GM18511 (cell line): ENCODE measurements around the gene ATP1B3.
"Not testable (repeated sequence)": the region's sequence is repeated elsewhere in the genome, so short reads cannot be mapped to it uniquely, and the experiment has no call there.

Source experiments
- ATAC-seq: cut with Tn5 transposase; IDR thresholded peaks from one replicate; pipeline ENCODE4 v1.9.1; 2021; ENCODE audit warnings: mild to moderate bottlenecking, moderate library complexity; ENCODE audit not compliant: unreplicated experiment

Gene ATP1B3

DNA sequence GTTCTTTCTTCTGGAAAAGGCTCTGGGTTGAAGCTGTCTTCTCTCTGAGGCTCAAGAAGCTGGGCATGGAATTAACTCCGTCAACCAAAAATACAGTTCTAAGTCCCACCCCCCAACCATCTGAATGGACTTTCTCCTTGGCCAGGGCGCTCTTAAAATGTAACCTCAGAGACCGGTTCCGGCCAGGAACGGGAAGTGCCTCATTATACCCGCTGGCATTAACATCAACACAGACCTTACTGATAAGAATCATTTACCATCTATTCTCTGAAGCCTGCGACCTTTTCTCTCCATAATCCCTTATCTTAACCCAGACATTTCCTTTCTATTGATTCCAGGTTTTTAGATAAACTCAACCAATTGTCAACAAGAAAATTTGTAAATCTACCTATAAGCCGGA lies 64.7 kb downstream of the ATP1B3 start:
- no peak for ATAC-seq

DNA sequence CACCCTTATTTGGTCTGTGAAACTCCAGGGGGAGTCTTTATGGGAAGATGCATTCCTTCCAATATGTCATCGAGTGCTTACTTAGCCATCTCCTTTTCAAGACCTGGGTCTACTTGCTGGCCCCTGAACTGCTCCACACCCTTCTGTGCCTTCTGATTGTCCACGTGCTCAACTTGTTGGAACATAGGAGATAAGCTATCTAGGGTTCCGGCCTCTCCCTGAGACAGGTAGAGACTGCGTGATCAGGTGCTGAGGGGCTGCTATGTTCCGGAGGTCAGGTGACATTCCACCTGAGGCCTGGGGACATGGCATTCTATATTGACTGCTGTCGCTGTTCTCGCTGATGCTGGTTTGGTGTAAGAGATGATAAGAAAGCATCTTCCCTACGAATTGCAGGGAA lies 65.6 kb downstream of the ATP1B3 start:
- no peak for ATAC-seq

DNA sequence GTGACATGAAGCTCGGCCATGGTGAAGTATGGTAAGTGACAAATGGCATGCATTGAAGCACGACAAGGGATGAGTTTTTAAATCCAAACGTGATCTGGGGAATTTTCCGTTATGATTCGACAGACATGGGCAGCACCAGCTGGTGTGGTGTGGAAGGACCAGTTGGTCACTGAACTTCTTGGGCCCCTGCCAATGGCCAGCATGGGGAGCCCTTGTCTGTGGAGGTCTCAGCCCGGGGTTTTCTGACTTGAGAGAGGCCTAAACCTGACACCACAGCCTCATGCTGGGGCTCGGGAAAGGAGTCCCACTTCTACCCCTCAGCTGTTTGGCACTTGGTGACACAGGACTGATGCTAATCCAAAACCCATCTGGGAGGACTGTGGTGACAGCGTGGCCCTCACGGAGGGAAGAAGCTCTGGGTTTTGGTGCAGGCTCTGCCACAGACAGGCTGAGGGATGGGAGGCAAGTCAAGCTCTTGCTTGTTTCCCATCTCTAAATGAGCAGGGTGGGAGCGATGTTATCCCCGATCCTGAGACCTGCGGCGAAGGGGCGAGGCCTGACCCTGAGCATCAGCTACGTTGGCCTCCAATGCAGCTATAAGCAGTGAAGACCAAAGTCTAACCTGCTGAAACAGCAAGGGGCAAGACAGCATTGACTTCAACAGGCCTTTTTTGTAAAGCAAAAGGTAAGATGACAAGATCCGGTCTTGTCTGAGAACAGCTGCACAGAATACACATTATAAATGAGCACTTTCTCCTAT lies 69.5 kb downstream of the ATP1B3 start:
- ATAC-seq: no peak

DNA sequence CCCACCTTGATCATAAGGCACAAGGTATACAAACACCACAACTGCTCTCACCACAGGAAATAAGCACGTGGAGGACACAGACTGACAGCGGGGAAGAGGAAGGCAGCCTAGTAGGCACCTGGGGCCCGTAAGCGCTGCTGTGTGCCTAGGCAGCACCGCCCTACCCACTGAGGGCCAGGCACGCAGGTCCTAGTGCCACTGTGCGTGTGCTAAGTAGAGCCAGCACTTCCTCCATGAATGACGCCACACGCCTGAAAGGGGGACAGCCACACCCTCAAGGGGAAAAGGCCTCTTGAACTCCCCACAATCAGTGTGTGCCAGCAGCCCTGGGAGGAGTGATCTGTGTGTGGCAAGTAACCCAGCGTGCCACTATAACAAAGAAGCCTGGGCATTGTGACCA lies 73.0 kb downstream of the ATP1B3 start:
- no peak for ATAC-seq

DNA sequence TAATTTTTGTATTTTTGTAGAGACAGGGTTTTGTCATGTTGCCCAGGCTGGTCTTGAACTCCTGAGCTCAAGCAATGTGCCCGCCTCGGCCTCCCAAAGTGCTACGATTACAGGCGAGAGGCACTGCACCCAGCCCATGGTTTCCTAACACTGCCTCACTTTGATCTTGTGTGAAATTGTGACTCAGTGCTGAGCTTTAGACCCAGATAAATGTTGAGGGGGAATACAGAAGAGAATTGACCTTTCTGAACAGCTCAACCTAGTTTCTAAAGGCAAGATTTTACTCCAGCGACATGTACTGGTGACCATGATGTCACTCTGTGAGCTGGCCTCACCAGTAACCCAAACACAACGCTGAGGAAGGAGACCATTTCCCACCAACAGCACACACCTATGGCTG lies 73.5 kb downstream of the ATP1B3 start:
- ATAC-seq: no peak

DNA sequence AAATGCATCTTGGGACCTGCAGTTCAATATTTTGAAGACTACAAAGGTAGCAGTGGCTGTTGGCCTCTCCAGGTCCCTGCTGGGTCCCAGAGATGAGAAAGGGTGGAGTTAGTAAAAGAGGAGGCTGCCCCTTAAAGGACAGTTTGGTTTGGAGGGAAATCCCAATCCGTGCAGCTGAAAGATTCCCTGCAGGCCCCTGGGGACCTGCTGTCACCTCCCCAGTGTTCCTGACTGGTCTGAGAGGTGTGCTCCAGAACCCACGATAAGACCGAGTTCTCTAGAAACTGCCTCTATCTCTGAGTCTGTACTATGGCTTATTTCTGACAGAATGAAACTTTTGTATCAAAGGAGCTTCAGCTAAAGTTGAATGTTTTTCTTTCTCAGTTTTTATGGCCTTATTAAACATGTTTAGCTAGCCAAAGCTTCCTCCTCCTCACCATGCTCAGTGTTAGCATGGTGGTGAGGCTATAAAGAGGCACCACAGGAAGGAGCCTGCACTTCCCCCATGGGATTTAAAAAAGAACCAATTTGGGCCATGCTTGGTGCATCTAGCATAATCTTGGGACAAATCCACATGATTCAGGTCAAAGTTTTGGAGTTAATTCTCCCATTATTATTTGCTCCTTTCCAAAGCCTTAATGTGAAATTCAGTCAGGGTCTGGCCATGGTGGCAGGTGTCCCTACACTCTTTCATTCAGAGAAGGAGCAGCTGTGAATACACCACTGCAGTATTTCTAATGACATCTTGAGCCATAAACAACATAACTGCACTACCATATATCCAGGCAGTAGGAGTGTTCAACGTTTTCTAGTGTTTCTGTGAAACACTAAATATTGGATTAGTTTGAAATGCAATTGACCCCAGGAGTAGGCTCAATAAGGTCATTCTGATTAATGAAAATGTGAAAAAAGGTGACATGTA lies 74.4 kb downstream of the ATP1B3 start:
- no peak for ATAC-seq

DNA sequence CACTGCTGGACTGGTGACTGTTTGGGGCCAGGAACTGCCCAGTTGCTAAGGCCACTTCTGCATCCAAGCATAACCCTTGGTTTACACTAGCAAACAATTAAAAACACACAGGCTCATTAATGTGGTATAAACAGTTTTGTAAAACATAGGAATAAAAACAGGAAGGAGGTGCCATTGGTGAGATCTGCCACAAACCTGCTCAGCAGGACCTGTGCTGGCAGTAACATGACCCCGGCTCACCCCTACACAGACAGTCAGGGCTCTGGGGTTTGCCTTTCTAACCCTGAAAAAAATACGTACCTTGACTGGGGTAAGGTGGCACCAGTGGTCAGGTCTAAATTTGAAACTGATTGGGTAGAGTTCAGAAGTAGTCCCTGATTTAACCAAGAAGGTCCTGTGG lies 76.2 kb downstream of the ATP1B3 start:
- ATAC-seq: no peak

DNA sequence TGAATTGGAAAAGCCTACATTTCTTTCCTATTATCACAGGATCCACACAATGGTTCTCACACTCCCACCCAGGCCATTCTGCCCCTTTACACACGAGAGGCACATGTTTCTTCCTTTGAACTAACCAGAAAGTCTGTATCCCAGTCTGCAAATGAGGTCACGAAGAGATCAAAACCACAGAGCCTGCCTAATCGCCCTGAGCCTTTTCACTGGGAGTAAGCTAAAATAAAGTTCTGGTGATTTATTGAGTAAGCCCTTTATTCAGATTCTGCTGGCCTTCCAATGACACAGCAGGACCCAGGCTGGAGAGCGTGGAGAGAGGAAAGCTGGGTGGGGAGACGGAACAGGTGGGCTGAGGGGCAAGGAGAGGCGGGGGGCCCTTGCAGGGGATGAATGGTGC lies 78.7 kb downstream of the ATP1B3 start:
- ATAC-seq: no peak

DNA sequence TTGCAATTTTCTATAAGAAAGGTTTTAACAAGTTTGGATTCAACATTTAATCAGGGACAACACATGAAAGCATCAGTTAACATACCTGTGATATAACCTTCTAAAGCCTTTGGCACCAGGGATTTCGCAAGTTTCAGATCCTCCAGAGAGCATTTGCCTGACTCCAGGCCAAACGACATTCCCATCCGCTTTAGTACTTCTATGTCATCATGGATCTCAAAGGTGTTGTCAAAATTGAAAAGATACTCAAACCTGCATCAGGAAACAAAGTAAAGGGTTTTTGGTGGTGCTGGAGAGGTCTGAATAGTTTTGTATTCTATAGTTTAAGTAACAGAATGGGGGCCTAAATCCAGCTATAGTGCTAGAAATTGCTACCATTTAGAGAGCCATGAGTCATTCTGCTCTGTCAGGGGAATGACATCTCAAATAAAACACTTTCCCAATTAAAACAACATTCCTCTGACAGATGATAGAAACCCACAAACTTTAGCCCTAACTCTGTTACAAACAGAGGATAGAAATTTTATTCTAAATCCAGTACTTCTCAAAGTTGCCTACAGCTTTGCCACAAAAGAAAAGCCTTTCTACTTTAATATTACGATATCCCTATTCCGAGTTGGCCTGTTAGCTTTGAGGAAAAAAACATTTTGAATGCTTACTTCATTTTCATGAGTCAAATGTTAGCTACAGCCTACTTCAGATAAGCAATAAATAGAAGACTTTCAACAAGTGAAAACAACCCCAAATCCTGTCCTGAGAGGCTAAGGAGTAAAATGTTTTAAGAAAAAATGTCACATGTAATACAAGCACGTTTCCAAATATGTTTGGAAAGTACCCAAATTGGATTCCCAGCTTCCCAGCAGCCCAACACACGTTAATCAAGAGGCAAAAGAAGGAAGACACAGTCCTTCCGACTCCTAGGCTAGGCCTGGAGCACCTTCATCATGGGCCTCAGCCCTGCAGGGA lies 83.4 kb downstream of the ATP1B3 start:
- no peak for ATAC-seq

DNA sequence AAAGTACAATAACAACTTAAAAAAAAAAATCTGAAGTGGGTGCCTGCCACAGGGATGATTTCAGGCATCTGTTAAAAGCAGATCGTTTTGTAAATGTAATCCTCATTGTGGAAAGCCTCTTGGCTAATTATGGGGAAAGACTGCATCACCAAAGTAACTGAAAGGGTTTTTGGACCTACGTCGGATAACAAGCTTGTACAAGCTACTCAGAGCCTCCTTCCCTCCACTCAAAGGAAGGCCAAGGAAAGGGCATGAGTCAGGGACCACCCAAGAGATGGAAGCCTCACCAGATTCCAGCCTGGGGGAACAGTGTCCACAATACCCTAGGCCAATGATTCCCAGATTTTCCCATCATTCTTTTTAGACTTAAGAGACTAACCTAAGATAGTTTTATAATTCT lies 84.3 kb downstream of the ATP1B3 start:
- no peak for ATAC-seq

DNA sequence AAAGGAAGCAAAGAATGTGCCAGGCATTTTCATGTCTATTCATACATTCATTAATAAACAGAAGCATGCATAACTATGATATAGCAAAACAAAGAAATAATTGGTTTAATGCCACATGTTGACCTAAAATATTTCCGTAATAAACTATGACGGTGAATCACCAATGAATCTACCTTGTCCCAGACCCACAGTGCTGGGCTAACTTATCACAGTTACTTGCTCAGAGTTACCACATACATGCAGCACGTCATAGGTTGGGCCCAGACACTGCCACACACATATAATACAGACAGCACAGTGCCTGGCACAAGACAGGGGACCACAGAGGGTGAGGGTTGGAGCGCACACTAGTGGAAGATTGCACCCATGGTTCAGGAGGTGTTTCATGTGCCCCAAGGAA lies 86.9 kb downstream of the ATP1B3 start:
- ATAC-seq: no peak

DNA sequence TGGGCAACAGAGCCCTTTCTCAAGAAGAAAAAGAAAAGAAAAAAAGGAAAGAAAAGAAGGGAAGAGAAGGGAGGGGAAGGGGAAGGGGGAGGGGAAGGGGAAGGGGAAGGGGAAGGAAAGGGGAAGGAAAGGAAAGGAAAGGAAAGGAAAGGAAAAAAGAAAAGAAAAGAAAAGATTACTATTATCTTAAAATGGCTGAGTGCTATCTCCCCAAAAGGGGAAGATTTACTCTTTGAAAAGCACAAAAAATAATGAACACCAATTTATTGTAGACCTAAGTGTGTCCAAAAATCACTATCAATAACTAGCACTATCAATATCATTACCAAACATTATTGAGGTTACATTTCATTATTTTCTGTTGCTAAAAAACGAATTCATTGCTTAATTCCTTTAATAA lies 89.0 kb downstream of the ATP1B3 start:
- ATAC-seq: no peak

DNA sequence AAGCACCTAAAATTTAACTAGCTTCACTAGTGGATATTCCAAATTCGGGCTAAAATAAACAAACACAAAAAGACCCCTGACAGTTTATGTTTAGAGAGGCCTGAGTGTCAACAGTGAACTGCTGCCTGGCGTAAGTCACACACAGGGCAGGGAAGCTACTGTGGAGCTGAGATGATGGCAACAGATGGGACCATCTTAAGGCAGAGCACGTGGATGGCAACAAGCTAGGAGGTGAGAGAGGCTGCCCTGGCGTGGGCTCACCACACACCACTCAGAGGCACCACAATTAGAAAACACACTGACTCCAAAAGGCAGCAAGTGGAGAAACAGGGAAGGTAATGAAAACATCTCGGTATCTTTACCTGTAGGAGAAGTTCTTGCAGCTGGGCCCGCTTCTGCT lies 93.3 kb downstream of the ATP1B3 start:
- ATAC-seq: no peak

DNA sequence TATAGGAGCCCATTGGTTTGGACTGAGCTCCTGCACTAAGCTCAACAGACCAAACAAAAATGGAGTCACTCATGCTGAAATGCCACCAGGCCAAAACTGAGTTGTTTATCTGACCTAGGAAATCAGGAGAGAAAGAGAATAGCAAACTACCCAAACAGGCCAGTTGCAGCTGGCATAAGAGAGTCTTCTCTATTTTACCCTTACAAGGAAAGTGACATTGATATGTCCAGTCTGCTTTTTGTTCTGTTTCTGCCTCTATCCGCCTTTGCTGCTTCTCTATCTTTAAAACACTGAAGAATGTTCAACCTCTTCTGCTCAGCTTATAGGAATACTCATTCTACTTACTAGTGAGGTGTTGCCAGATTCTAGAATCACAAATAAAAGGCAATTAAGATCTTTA lies 95.1 kb downstream of the ATP1B3 start:
- ATAC-seq: no peak

DNA sequence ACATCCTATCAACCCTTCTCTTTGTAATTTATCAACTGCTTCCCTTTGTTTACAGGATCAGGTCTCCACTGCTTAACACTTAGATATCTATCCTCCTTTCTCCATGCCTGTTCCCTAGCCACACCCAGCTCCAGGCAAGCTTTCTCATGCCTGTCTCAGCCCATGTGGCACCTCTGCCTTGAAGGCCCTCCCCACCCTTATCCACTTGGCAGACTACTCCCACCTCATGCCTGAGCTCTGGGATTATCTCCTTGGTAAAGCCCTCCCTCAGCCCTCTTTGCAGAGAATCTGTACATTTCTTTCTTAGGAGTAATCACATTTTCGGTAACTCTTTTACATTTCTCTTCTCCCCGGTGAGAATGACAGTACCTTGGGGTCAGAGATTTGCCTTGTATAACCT lies 96.0 kb downstream of the ATP1B3 start:
- no peak for ATAC-seq

DNA sequence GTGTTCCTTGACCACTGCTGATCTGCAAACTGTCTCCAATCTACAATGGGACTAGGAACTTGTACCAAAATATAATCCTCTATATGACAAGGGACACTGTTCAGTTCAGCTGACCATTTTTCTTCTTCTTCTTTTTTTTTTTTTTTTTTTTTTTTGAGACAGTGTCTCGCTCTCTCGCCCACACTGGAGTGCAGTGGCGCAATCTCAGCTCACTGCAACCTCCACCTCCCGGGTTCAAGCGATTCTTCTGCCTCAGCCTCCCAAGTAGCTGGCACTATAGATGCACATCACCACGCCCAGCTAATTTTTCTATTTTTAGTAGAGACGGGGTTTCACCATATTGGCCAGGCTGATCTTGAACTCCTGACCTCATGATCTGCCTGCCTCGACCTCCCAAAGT lies 98.3 kb downstream of the ATP1B3 start:
- not testable (repeated sequence) for ATAC-seq
